Measurements from ENCODE around the gene HOXB7.

Gene HOXB7

GRCh38 chr17:48625495-48626244 lies 14.9 kb upstream of the HOXB7 start:
- no peak for DNase-seq
- Histone ChIP-seq H3K27ac (no peak overlapping the region), H3K27me3 (peaks cover 0 to 99% of the 10 kb centered on the region in 2 donors), H3K4me1 (peaks cover 0 to 25% (median 21%) of the 10 kb centered on the region in 4 donors), H3K9me3 (no peaks in the 10 kb centered on the region), H3K4me3 (peak overlapping the region; percentile 27 to 42), H3K36me3 (no peaks in the 10 kb centered on the region)
- no peak for TF ChIP-seq CTCF (IDR thresholded peaks at IDR 0.05)
- intact Hi-C loops (cut with DNase I; ENCODE audit: low total_unique reads): no loop called here

- no peak for TF ChIP-seq CTCF (IDR thresholded peaks at IDR 0.05)
- Histone ChIP-seq H3K36me3 (no peaks in the 10 kb centered on the region), H3K4me1 (peaks cover 0 to 25% (median 21%) of the 10 kb centered on the region in 4 donors), H3K27ac (no peak overlapping the region), H3K9me3 (no peaks in the 10 kb centered on the region), H3K4me3 (peak overlapping the region; percentile 27 to 42), H3K27me3 (peaks cover 0 to 99% of the 10 kb centered on the region in 2 donors)
- intact Hi-C loops (cut with DNase I; ENCODE audit: low total_unique reads): loop anchor here (5.0 kb wide), 1 partner anchor 288 kb away; no protein-coding TSS in a partner anchor
- DNase-seq: no peak
Measured at GRCh38 chr17:48624544-48625494, 14.0 kb upstream of the HOXB7 start.

GRCh38 chr17:48624118-48624517 lies 13.3 kb upstream of the HOXB7 start:
- peaks cover 0 to 25% (median 21%) of the 10 kb centered on the region in 4 donors for H3K4me1 ChIP-seq
- no peak overlapping the region for H3K4me3 ChIP-seq
- no peaks in the 10 kb centered on the region for H3K9me3 ChIP-seq
- intact Hi-C loops (cut with DNase I; ENCODE audit: low total_unique reads): loop anchor here (5.0 kb wide), 1 partner anchor 287 kb away; no protein-coding TSS in a partner anchor
- H3K27me3 ChIP-seq: peaks cover 0 to 99% of the 10 kb centered on the region in 2 donors
- no peak for TF ChIP-seq CTCF (IDR thresholded peaks at IDR 0.05)
- no peak overlapping the region for H3K27ac ChIP-seq
- no peak for DNase-seq
- no peaks in the 10 kb centered on the region for H3K36me3 ChIP-seq

GRCh38 chr17:48623583-48623982 lies 12.8 kb upstream of the HOXB7 start:
- H3K9me3 ChIP-seq: no peaks in the 10 kb centered on the region
- TF ChIP-seq CTCF (IDR thresholded peaks at IDR 0.05): no peak
- DNase-seq: no peak
- H3K4me1 ChIP-seq: peaks cover 0 to 25% (median 21%) of the 10 kb centered on the region in 4 donors
- intact Hi-C loops (cut with DNase I; ENCODE audit: low total_unique reads): loop anchor here (5.0 kb wide), 1 partner anchor 286 kb away; no protein-coding TSS in a partner anchor
- no peaks in the 10 kb centered on the region for H3K36me3 ChIP-seq
- no peak overlapping the region for H3K27ac ChIP-seq
- H3K27me3 ChIP-seq: peaks cover 0 to 99% of the 10 kb centered on the region in 2 donors
- H3K4me3 ChIP-seq: no peak overlapping the region

- Histone ChIP-seq H3K9me3 (no peaks in the 10 kb centered on the region), H3K27me3 (peaks cover 0 to 99% of the 10 kb centered on the region in 2 donors), H3K36me3 (no peaks in the 10 kb centered on the region), H3K4me1 (peaks cover 0 to 31% (median 26%) of the 10 kb centered on the region in 4 donors), H3K4me3 (no peak overlapping the region), H3K27ac (no peak overlapping the region)
- intact Hi-C loops (cut with DNase I; ENCODE audit: low total_unique reads): loop anchor here (5.0 kb wide), 1 partner anchor 286 kb away; no protein-coding TSS in a partner anchor
- no peak for DNase-seq
- no peak for TF ChIP-seq CTCF (IDR thresholded peaks at IDR 0.05)
Measured at GRCh38 chr17:48622857-48623256, 12.0 kb upstream of the HOXB7 start.
